GM21528 (cell line): ENCODE data around the gene DNM2.
"Not testable (repeated sequence)": the region's sequence is repeated elsewhere in the genome, so short reads cannot be mapped to it uniquely, and the experiment has no call there.

ENCODE experiments used
- ATAC-seq: cut with Tn5 transposase; IDR thresholded peaks from one replicate; pipeline ENCODE4 v1.9.1; 2021; ENCODE audit warnings: mild to moderate bottlenecking, moderate library complexity; ENCODE audit not compliant: unreplicated experiment, low FRiP score

DNM2 gene

DNA sequence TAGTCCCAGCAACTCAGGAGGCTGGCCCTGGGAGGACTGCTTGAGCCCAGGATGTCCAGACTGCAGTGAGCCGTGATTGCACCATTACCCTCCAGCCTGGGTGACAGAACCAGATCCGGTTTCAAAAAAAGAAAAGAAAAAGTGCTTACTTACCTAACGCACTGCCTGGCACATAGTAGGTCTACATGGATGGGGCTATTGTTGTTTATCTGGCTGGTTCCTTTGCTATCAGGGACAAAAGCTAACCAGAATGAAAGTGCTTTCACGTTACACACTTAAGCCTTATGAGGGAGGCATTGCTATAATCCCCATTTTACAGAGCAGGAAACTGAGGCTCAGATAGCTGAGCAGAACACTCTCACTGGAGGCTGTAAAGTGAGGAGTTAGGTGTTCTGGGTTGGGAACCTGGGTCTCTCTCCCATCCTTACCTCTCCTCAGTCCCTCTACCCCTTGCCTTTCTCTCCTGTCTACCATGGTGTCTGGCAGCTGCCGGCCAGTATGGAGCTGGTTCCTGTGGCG lies 2.8 kb downstream of the DNM2 start:
- no peak for ATAC-seq

DNA sequence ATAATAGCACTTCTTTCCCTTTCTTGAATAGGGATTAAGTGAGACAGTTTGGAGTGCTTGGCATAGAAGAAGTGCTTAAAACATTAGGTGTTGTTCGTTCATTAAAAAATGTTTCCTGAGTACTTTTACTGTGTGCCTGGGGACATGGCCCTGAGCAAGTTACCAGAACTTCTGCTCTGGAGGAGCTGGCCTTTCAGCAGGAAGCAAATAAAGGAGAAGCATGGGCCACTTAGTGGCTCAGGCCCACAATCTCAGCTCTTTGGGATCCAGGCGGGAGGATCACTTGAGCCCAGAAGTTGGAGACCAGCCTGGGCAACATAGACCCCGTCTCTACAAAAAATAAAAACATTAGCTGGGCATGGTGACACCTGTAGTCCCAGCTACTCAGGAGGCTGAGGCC lies 5.7 kb downstream of the DNM2 start:
- ATAC-seq, result no peak

GRCh38 chr19:10724573-10725071 lies 6.7 kb downstream of the DNM2 start:
- ATAC-seq, result no peak

DNA sequence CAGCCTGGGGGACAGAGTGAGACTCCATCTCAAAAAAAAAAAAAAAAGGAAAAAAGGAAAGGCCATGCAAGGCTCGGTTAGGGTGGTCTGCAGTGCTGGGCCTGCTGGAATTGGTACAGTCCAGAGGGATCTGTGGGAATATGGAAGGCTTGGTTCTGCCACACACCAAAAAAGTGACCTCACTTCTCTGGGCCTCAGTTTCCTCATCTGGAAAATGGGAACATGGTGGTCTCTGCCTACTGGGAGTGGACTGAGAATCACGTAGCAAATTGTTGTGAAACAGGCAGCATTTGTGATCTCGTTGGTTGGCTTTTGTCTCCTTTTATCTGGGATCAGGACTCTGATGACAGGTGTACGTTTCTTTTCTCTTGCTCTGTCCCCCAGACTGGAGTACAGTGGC lies 7.5 kb downstream of the DNM2 start:
- no peak for ATAC-seq

DNA sequence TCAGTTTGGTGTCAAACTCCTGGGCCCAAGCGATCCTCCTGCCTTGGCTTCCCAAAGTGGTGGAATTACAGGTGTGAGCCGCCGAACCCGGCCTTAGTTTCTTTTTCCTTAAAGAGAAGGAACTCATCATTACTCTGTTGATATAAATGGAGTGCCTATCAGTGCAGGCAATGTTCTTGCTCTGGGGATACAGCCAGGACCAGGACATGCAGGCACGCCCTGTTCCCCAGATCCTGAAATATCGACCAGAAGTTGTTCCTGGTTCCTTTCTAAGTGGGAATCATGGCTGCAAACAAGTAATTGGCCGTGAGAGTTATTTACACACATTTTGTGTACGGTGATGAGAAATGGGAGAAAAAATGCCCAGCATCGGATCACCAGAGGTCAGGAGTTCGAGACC lies 8.4 kb downstream of the DNM2 start:
- no peak for ATAC-seq

DNA sequence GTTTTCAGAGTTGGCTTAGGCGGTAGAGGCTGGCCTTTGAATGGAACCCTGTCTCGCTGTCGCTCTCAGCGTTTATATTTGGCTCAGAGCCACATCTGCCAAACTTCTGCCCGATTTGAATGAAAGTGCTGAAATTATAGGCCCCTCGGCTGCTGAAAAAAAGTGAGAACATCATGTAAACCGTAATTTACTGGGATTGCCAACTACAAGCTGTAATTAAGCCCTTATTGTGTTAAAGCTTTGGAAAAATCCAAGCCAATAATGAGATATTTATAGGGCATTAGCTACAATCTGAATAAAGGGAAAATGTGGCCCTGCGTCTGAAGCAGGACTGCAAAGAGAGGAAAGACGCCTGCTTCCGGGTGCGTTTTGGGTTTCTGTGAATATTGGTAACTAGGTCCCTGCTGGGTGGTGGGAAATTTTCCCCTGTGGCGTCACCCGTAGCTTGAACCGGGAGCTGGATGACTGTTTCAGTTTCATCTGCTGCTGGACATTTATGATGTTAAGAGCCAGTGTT lies 9.9 kb downstream of the DNM2 start:
- no peak for ATAC-seq

- no peak for ATAC-seq
These were observed 11.5 kb downstream of the DNM2 start for GRCh38 chr19:10729411-10729810.

- ATAC-seq, result no peak
These were observed 13.1 kb downstream of the DNM2 start for GRCh38 chr19:10730932-10731331.

DNA sequence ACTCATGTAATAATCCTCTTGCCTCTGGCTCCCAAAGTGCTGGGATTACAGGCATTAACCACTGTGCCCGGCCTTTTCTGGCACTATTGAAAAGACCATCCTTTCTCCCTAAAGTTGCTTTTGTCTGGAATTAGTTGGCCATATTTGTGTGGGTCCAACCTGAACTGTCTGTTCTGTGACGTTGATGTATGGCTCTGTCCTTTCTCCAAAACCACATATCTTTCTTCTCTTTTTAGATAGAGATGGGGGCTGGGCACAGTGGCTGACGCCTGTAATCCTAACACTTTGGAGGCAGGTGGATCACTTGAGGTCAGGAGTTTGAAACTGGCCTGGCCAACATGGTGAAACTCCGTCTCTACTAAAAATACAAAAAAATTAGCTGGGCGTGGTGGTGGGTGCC lies 17.9 kb downstream of the DNM2 start:
- no peak for ATAC-seq

GRCh38 chr19:10736189-10736588 lies 18.3 kb downstream of the DNM2 start:
- no peak for ATAC-seq

DNA sequence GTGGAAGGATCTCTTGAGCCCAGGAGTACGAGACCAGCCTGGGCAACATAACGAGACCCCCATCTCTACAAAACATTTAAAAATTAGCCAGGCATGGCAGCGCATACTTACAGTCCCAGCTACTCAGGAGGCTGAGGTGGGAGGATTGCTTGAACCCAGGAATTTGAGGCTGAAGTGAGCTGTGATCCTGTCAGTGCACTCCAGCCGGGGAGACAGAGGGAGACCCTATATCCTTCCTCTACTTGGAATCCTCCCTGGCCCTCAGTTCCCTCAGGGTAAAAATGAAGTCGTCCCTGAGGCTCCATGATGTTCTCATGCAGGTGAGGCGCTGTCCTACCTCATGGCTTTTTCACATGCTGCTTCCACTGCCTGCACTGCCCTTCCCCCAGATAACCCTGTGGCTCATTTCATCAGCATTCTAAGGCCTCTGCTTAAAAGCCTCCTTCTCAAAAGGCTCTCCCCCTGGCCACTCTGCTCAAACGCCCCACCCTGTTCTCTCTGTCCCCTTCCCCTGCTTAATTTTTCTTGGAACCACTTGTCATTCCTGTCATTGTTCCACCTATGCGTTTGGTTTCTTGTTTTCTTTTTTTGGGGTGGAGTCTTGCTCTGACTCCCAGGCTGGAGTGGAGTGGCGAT lies 19.2 kb downstream of the DNM2 start:
- ATAC-seq, result no peak

DNA sequence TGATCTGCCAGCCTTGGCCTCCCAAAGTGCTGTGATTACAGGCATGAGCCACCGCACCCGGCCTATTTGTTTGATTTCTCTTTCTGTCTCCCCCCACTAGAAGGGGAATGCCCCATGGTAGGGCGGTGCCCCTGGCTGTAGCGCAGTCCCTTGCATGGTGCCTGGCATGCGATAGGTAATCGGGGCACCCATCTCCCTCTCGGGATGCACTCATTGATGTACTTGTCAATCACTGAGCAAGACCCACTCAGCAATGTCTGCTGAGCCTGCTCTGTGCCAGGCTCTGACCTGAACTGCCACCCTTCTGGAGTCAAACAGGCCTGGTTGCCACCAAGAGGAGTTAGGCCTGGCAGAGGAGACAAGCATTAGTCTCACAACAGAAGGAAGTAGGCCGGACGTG lies 19.8 kb downstream of the DNM2 start:
- no peak for ATAC-seq

GRCh38 chr19:10740798-10741197 lies 22.9 kb downstream of the DNM2 start:
- ATAC-seq, result no peak

DNA sequence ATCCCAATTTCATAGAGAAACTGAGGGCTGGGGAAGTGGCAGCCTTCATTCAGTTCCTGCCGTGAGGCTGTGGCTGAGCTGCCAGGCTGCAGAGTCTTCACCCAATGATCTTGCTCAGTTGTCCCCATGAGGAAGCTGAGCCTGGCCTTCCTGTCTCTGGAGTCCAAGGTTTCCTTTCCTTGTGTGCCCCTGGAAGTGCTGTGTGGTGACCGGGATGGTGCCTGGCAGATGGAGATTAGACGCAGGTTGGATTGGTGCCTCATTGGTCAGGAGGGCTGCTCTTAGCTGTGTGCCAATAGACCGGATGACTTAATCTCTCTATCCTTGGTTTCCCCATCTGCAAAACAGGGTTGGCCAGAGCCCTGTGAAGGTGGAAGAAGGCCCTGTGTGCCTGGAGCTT lies 24.6 kb downstream of the DNM2 start:
- no peak for ATAC-seq

GRCh38 chr19:10744253-10744798 lies 26.4 kb downstream of the DNM2 start:
- no peak for ATAC-seq

GRCh38 chr19:10744801-10745293 lies 27.0 kb downstream of the DNM2 start:
- no peak for ATAC-seq

DNA sequence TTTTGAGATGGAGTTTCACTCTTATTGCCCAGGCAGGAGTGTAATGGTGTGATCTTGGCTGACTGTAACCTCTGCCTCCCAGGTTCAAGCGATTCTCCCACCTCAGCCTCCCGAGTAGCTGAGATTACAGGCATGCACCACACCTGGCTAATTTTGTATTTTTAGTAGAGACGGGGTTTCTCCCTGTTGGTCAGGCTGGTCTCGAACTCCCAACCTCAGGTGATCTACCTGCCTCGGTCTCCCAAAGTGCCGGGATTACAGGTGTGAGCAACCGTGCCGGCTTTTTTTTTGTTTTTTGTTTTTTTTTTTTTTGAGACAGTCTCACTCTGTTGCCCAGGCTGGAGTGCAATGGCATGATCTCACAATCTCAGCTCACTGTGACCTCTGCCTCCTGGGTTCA lies 28.6 kb downstream of the DNM2 start:
- ATAC-seq, result not testable (repeated sequence)

GRCh38 chr19:10747271-10747670 lies 29.4 kb downstream of the DNM2 start:
- no peak for ATAC-seq

DNA sequence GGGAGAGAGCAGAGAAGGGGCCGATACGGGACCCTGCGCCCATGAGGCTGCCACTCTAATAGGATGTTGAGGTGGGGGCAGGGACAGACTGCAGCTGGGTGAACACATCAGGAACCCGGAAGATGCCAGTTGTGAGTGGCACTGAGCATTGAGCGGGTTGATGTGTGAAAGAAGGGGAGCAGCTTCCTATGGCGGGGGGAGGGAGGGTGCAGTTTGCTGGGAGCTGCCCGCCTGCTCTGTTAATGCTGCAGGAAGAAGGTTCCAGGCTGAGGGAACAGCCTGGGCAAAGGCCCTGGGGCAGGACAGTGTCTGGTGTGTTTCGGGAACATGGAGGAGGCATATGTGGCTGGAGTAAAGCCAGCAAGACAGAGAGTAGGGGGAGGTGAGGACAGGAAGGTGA lies 29.8 kb downstream of the DNM2 start:
- no peak for ATAC-seq

- ATAC-seq, result no peak
These were observed 30.5 kb downstream of the DNM2 start for GRCh38 chr19:10748195-10748926.

DNA sequence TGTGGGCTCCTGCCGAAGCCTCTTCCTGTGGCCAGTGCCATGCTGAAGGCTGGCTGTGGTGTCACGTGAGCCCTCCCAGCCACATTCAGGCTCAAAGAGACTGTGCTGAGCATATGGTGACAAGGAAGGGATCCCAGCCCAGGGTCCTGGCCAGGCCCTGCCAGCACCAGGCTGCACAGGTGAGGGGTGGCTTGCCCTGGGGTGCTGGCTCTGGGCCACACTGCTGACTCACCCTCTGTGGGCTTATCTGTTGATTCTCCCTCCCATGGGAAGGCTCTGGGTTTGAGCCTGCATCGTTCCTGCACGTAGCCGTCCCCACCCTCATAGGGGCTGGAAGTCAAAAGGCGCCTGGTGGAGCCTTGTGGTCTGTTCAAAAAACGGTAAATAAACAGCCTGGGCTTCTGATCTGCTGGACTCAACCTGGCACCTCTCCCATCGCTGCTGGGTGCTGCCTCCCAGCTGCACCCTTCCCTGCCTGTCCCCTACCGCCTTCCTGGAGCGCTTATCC lies 31.1 kb downstream of the DNM2 start:
- no peak for ATAC-seq
